ENCODE results near the gene C12orf60. TPM values are rescaled to one million over a fixed set of nuclear protein-coding genes. Genes with fewer than 3 reads are reported as not detected.

Gene C12orf60
- total RNA-seq, 1 experiment from 2014 or later: 0.54 TPM

DNA sequence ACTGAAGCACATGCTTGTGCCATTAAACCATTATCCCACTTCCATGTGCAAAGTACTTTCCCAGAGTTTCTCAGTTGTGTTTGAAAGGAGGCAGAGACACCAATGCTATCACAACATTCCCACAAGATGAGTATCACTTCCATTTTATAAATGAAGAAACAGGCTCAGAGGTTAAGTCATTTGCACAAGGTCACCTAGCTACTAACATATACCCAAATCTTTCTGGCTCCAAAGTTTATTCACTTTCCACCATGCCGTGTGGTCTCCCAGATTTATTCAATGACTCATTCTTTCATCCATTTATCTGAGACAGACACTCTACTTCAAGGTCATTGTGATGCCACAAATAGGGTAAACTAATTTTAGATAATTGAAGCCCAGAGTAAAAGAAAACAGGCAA lies 30.5 kb downstream of the C12orf60 start:
- Histone ChIP-seq H3K27me3 (ENCODE audit: control insufficient read depth, insufficient read depth, low read length) (no peaks in the 10 kb centered on the region), H3K4me1 (ENCODE audit: control insufficient read depth, insufficient read depth, low read length) (no peaks in the 10 kb centered on the region), H3K36me3 (ENCODE audit: control insufficient read depth, insufficient read depth, low read length) (no peaks in the 10 kb centered on the region), H3K9me3 (ENCODE audit: control insufficient read depth, insufficient read depth, low read depth, low read length) (no peaks in the 10 kb centered on the region), H3K27ac (ENCODE audit: low read length) (no peak overlapping the region), H3K4me3 (ENCODE audit: low read depth in 2 of 2, low read length in 2 of 2) (no peak overlapping the region)
- POLR2A ChIA-PET: no interaction called here
- CTCF ChIA-PET: no interaction called here
- BruUV-seq (replicated peaks): no TSS peak
- TF ChIP-seq, protein P1, sequence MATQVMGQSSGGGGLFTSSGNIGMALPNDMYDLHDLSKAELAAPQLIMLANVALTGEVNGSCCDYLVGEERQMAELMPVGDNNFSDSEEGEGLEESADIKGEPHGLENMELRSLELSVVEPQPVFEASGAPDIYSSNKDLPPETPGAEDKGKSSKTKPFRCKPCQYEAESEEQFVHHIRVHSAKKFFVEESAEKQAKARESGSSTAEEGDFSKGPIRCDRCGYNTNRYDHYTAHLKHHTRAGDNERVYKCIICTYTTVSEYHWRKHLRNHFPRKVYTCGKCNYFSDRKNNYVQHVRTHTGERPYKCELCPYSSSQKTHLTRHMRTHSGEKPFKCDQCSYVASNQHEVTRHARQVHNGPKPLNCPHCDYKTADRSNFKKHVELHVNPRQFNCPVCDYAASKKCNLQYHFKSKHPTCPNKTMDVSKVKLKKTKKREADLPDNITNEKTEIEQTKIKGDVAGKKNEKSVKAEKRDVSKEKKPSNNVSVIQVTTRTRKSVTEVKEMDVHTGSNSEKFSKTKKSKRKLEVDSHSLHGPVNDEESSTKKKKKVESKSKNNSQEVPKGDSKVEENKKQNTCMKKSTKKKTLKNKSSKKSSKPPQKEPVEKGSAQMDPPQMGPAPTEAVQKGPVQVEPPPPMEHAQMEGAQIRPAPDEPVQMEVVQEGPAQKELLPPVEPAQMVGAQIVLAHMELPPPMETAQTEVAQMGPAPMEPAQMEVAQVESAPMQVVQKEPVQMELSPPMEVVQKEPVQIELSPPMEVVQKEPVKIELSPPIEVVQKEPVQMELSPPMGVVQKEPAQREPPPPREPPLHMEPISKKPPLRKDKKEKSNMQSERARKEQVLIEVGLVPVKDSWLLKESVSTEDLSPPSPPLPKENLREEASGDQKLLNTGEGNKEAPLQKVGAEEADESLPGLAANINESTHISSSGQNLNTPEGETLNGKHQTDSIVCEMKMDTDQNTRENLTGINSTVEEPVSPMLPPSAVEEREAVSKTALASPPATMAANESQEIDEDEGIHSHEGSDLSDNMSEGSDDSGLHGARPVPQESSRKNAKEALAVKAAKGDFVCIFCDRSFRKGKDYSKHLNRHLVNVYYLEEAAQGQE (IDR thresholded peaks at IDR 0.05; ENCODE audit: insufficient read depth in 1 of 2, low read depth in 2 of 2, low read length in 1 of 2): no peak
- TF ChIP-seq, protein P2, sequence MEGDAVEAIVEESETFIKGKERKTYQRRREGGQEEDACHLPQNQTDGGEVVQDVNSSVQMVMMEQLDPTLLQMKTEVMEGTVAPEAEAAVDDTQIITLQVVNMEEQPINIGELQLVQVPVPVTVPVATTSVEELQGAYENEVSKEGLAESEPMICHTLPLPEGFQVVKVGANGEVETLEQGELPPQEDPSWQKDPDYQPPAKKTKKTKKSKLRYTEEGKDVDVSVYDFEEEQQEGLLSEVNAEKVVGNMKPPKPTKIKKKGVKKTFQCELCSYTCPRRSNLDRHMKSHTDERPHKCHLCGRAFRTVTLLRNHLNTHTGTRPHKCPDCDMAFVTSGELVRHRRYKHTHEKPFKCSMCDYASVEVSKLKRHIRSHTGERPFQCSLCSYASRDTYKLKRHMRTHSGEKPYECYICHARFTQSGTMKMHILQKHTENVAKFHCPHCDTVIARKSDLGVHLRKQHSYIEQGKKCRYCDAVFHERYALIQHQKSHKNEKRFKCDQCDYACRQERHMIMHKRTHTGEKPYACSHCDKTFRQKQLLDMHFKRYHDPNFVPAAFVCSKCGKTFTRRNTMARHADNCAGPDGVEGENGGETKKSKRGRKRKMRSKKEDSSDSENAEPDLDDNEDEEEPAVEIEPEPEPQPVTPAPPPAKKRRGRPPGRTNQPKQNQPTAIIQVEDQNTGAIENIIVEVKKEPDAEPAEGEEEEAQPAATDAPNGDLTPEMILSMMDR (IDR thresholded peaks at IDR 0.05): no peak
- in situ Hi-C loops (cut with HindIII; ENCODE audit: low pct_unique_long_range_greater_than_20kb, low sequenced_read_pairs): no loop called here
- DNase-seq (ENCODE audit: low read depth, low spot score) (no peak), ATAC-seq (no peak)
- intact Hi-C loops (cut with micrococcal nuclease; ENCODE audit: unreplicated experiment): no loop called here

DNA sequence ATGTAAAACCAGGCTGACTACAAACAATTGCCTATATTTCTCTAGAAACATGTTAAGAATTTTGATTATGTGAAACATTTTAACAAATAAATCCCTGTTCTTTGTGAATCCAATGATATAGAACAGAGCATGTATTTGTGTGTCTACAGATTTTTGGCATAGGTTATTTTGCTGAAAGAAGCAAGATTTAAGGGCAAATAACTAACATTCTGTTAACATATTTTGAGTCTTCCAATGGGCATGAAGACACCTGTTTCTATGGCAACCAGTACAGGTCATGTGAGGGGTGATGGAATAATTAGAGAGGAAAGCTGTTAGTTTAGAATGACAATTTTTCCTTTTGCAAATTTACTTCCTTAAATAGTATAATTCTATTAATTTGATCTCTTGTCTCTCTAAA lies 31.0 kb downstream of the C12orf60 start:
- in situ Hi-C loops (cut with HindIII; ENCODE audit: low pct_unique_long_range_greater_than_20kb, low sequenced_read_pairs): no loop called here
- ATAC-seq (no peak), DNase-seq (ENCODE audit: low read depth, low spot score) (no peak)
- H3K9me3 ChIP-seq (ENCODE audit: control insufficient read depth, insufficient read depth, low read depth, low read length): no peaks in the 10 kb centered on the region
- ChIA-PET POLR2A (no interaction called here), CTCF (no interaction called here)
- BruUV-seq (replicated peaks): no TSS peak
- no peak overlapping the region for H3K4me3 ChIP-seq (ENCODE audit: low read depth in 2 of 2, low read length in 2 of 2)
- no peaks in the 10 kb centered on the region for H3K36me3 ChIP-seq (ENCODE audit: control insufficient read depth, insufficient read depth, low read length)
- no peak overlapping the region for H3K27ac ChIP-seq (ENCODE audit: low read length)
- TF ChIP-seq POLR2AphosphoS5 (IDR thresholded peaks at IDR 0.05; ENCODE audit: low read depth, low read length) (no peak), SIN3A (IDR thresholded peaks at IDR 0.05; ENCODE audit: borderline replicate concordance, insufficient read depth, low read depth, low read length) (no peak)
- TF ChIP-seq, protein P2 (IDR thresholded peaks at IDR 0.05): no peak
- H3K27me3 ChIP-seq (ENCODE audit: control insufficient read depth, insufficient read depth, low read length): no peaks in the 10 kb centered on the region
- intact Hi-C loops (cut with micrococcal nuclease; ENCODE audit: unreplicated experiment): no loop called here
- H3K4me1 ChIP-seq (ENCODE audit: control insufficient read depth, insufficient read depth, low read length): no peaks in the 10 kb centered on the region

Measured in Panc1 (cell line).